Measurements from ENCODE around the gene SH2B3.

- no peak for TF ChIP-seq CTCF (IDR thresholded peaks at IDR 0.05)
- no peak for TF ChIP-seq POLR2A (IDR thresholded peaks at IDR 0.05; ENCODE audit: low read depth)
Observed at GRCh38 chr12:111418594-111418880, 12.8 kb downstream of the SH2B3 start.

Measured in esophagus muscularis mucosa (tissue), 3 donors.